Prostate gland (tissue), 2 donors: ENCODE data around the gene WRNIP1. TPM values are rescaled to one million over a fixed set of nuclear protein-coding genes. Genes with fewer than 3 reads are reported as not detected.

Experiments used
- DNase-seq: peaks from one replicate; pipeline ENCODE4 v3.0.0-alpha.2; 2019; ENCODE audit warnings: low spot score
- H3K27ac ChIP-seq, 2 donors: fragments of 200-600 bp; sonication (generic); 2 replicates each; pipeline ENCODE4 v1.5.1; 2017 to 2019
- H3K27me3 ChIP-seq: fragments of 200-600 bp; sonication (generic); replicated peaks from 2 replicates; pipeline ENCODE4 v1.5.1; 2019; ENCODE audit not compliant: insufficient read depth
- H3K36me3 ChIP-seq, 2 donors: fragments of 200-600 bp; sonication (generic); 1 replicate in 1 of 2; 2 replicates in 1 of 2; pipeline versions ENCODE4 v1.5.1 to v1.8.1; 2017 to 2019
- H3K4me1 ChIP-seq: fragments of 200-600 bp; sonication (generic); replicated peaks from 2 replicates; pipeline ENCODE4 v1.5.1; 2019
- H3K4me3 ChIP-seq, 2 donors: fragments of 200-600 bp; sonication (generic); 2 replicates each; pipeline ENCODE4 v1.5.1; 2017 to 2019
- H3K9me3 ChIP-seq: fragments of 200-600 bp; sonication (generic); 2 replicates; pipeline ENCODE4 v1.5.1; 2017
- POLR2A ChIP-seq: fragments of 450-650 bp; IDR thresholded peaks from one replicate; pipeline ENCODE4 v1.6.1; 2016; ENCODE audit warnings: antibody characterized with exemption, mild to moderate bottlenecking
- POLR2AphosphoS5 ChIP-seq: sonication (generic); formaldehyde crosslinking; IDR thresholded peaks from one replicate; pipeline ENCODE4 v1.6.1; 2017; ENCODE audit warnings: antibody characterized with exemption
- WGBS: methylation state at CpG from one replicate; pipeline ENCODE4 v1.1.5; 2018; 5-methylcytosine and 5-hydroxymethylcytosine counted together
- intact Hi-C: fragments of 100-400 bp; cut with DNase I; formaldehyde crosslinking; loops from one replicate; pipeline ENCODE4 v1.14.2; 2022
- total RNA-seq, 2 donors: library from RNA; depleted of rRNA; stranded (reverse); fragments of >200 nt; gene quantifications; one replicate each; pipeline ENCODE4 v1.1.0, GENCODE V29; 2016
- TF ChIP-seq, protein P1 (sequence below), 4 experiments: fragments of 200-600 bp in 2 of 4; fragments of 450-650 bp in 2 of 4; sonication (generic) in 2 of 4; IDR thresholded peaks; 1 replicate in 3 of 4; 2 replicates in 1 of 4; pipeline ENCODE4 v1.5.1; 2016 to 2019; ENCODE audit warnings: antibody characterized with exemption in 4 of 4, mild to moderate bottlenecking in 2 of 4, moderate library complexity in 2 of 4

WRNIP1 gene
- total RNA-seq, 2 donors from 2014 or later, result 89.6 to 90.0 TPM

DNA sequence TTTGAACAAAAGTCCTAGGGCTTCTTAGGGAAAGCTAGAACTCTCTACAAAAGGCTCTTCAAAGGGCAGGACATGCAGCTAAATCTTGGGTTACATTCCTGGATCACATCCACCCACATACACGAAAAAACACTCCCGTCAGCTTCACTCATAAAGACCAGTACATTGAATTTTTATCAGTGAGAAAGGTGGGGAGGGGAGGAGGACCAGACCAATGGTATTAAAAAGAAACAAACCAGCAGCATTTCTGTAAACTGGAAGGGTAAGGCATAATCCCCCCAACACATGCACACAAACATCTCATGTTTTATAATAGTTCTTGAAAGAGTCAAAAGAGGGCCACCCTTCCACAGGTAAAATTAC lies 46.1 kb upstream of the WRNIP1 start:
- intact Hi-C loops, result no loop called here
- DNase-seq, result no peak
- no peaks in the 10 kb centered on the region for H3K36me3 ChIP-seq
- no peaks in the 10 kb centered on the region for H3K9me3 ChIP-seq
- H3K27ac ChIP-seq, result no peak overlapping the region
- 28% methylated on average over 2 of the region's 2 CpGs for WGBS
- no peaks in the 10 kb centered on the region for H3K27me3 ChIP-seq
- TF ChIP-seq, protein P1, sequence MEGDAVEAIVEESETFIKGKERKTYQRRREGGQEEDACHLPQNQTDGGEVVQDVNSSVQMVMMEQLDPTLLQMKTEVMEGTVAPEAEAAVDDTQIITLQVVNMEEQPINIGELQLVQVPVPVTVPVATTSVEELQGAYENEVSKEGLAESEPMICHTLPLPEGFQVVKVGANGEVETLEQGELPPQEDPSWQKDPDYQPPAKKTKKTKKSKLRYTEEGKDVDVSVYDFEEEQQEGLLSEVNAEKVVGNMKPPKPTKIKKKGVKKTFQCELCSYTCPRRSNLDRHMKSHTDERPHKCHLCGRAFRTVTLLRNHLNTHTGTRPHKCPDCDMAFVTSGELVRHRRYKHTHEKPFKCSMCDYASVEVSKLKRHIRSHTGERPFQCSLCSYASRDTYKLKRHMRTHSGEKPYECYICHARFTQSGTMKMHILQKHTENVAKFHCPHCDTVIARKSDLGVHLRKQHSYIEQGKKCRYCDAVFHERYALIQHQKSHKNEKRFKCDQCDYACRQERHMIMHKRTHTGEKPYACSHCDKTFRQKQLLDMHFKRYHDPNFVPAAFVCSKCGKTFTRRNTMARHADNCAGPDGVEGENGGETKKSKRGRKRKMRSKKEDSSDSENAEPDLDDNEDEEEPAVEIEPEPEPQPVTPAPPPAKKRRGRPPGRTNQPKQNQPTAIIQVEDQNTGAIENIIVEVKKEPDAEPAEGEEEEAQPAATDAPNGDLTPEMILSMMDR (IDR thresholded peaks at IDR 0.05), result no peak
- no peak for TF ChIP-seq POLR2A
- no peak for TF ChIP-seq POLR2AphosphoS5
- H3K4me1 ChIP-seq, result no peaks in the 10 kb centered on the region
- H3K4me3 ChIP-seq, result no peak overlapping the region

DNA sequence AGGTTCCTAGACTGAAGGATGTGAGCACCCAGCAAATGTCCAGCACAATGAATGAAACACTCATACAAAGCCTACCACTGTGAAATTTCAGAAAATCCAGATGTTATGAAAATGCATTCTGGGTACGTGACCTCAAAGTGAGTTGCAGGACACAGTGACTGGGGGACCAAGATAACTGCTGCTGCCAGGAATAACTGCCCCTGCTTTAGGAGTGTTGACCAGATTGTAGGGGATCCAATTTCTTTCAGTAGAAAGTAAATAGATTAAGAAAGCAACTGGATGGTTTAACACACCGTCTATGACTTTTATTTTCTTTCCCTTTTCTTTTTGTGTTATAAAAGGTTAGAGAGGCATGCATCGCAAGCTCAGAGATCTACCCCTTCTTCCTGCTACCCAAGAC lies 44.0 kb upstream of the WRNIP1 start:
- no peak overlapping the region for H3K4me3 ChIP-seq
- TF ChIP-seq POLR2A, result no peak
- no peak for TF ChIP-seq POLR2AphosphoS5
- TF ChIP-seq, protein P1 (IDR thresholded peaks at IDR 0.05), result no peak
- no peaks in the 10 kb centered on the region for H3K9me3 ChIP-seq
- intact Hi-C loops, result no loop called here
- no peak for DNase-seq
- H3K4me1 ChIP-seq, result no peaks in the 10 kb centered on the region
- no peak overlapping the region for H3K27ac ChIP-seq
- no peaks in the 10 kb centered on the region for H3K27me3 ChIP-seq
- WGBS, result 81% methylated on average over 3 of the region's 3 CpGs
- H3K36me3 ChIP-seq, result no peaks in the 10 kb centered on the region

DNA sequence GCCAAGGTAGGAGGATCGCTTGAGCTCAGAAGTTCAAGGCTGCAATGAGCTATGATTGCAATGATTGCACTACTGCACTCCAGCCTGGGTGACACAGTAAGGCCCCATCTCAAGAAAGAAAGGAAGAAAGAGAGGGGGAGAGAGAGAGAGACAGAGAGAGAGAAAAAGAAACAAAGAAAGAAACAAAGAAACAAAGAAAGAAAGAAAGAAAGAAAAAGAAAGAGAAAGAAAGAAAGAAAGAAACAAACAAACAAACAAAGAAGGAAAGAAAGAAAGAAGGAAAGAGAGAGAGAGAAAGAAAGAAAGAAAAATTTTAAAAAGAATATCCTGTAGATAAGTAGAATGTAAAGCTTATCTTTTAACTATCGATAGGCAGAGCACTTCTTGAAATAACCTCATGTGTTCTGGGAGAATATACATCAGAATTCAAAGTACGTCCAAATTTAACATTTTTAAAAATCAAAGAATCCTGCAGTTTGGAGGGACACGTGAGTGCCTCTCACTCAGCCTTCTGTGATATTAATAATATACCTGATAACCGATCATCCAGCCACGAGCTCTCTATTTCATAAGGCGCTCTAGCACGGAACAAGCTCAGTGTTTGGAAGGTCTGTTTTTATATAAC lies 39.7 kb upstream of the WRNIP1 start:
- no peak for TF ChIP-seq POLR2AphosphoS5
- TF ChIP-seq, protein P1 (IDR thresholded peaks at IDR 0.05), result no peak
- TF ChIP-seq POLR2A, result no peak
- 82% methylated on average over 8 of the region's 8 CpGs for WGBS
- H3K36me3 ChIP-seq, result no peaks in the 10 kb centered on the region
- H3K4me3 ChIP-seq, result no peak overlapping the region
- H3K27ac ChIP-seq, result no peak overlapping the region
- no peaks in the 10 kb centered on the region for H3K9me3 ChIP-seq
- no peak for DNase-seq
- intact Hi-C loops, result no loop called here
- H3K27me3 ChIP-seq, result no peaks in the 10 kb centered on the region
- no peaks in the 10 kb centered on the region for H3K4me1 ChIP-seq

DNA sequence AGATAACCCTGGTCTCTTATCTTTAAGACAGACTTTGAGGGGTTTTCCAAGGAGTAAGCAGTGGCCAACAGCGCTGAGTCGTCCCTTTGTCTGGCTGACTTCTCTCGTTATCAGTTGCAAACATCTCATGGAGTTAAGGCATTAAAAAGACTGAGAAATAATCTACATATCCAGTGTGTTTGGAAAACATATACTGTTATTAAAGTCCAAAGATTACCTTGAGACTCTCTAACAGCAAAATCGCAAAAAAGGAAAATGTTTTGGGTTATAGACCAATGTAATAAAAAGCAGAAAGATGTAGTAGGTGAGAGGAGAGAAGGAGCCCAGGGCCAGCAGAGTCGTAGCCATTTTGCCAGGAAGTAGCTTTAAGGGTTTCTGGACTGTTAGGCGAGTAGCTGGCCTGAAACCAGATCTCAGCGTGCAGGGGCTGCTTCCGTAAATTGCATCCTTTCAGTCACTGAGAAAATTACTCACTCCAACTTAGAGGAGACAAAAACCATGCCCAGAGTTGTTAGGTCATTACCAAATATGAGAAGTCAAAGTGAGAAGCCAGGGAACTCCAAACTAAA lies 39.1 kb upstream of the WRNIP1 start:
- H3K27ac ChIP-seq, result no peak overlapping the region
- no peaks in the 10 kb centered on the region for H3K36me3 ChIP-seq
- no peak overlapping the region for H3K4me3 ChIP-seq
- H3K27me3 ChIP-seq, result no peaks in the 10 kb centered on the region
- intact Hi-C loops, result no loop called here
- no peak for TF ChIP-seq POLR2A
- TF ChIP-seq, protein P1 (IDR thresholded peaks at IDR 0.05), result no peak
- no peak for TF ChIP-seq POLR2AphosphoS5
- no peaks in the 10 kb centered on the region for H3K9me3 ChIP-seq
- no peak for DNase-seq
- 39% methylated on average over 8 of the region's 8 CpGs for WGBS
- no peaks in the 10 kb centered on the region for H3K4me1 ChIP-seq

DNA sequence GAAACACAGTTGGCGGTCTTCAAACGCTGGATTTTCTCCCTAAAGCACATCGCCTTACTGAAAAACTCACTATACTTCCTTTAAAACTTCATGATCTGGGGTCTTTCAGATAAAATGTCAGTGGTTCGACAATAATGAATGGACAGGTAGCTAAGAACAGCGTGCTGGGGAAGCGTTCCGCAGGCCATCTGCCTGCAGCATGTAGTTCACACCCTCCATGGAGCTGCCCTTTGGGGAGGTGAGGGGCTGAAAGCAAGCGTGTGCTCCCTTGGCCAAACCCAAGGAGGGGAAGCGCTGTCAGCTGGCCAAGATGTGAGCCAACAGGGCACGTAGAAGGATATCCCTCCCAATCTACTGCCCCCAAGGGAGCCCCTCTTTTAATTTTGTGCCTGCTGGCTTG lies 35.3 kb upstream of the WRNIP1 start:
- Histone ChIP-seq H3K36me3 (no peaks in the 10 kb centered on the region), H3K4me3 (no peak overlapping the region), H3K27ac (no peak overlapping the region), H3K9me3 (no peaks in the 10 kb centered on the region), H3K27me3 (no peaks in the 10 kb centered on the region), H3K4me1 (no peaks in the 10 kb centered on the region)
- intact Hi-C loops, result no loop called here
- WGBS, result 95% methylated on average over 10 of the region's 10 CpGs
- TF ChIP-seq POLR2A, result no peak
- TF ChIP-seq, protein P1 (IDR thresholded peaks at IDR 0.05), result no peak
- no peak for TF ChIP-seq POLR2AphosphoS5
- no peak for DNase-seq
